ENCODE measurements around the gene RTN4.
A peak's percentile ranks its signal among the peaks of the same experiment; 100 is the strongest.

RTN4 gene

GRCh38 chr2:54975598-54976492, 74.4 kb downstream of the RTN4 start:
- no peak for TF ChIP-seq CTCF (IDR thresholded peaks at IDR 0.05)
- Mint-ChIP-seq H3K4me1 (peaks cover 17% of the 10 kb centered on the region), H3K36me3 (ENCODE audit: low read depth) (peaks cover 71% of the 10 kb centered on the region), H3K4me3 (no peak overlapping the region), H3K9me3 (no peaks in the 10 kb centered on the region), H3K27me3 (ENCODE audit: low read depth, poor library complexity) (peaks cover 3% of the 10 kb centered on the region), H3K27ac (peak overlapping the region; percentile 50)
- no peak for DNase-seq

- no peak overlapping the region for H3K27ac Mint-ChIP-seq
- H3K4me3 Mint-ChIP-seq: no peak overlapping the region
- peaks cover 3% of the 10 kb centered on the region for H3K27me3 Mint-ChIP-seq (ENCODE audit: low read depth, poor library complexity)
- no peak for TF ChIP-seq CTCF (IDR thresholded peaks at IDR 0.05)
- DNase-seq: no peak
- no peaks in the 10 kb centered on the region for H3K9me3 Mint-ChIP-seq
- H3K4me1 Mint-ChIP-seq: peaks cover 10% of the 10 kb centered on the region
- peaks cover 70% of the 10 kb centered on the region for H3K36me3 Mint-ChIP-seq (ENCODE audit: low read depth)
These were observed 75.1 kb downstream of the RTN4 start for GRCh38 chr2:54975175-54975574.

- Mint-ChIP-seq H3K27ac (no peak overlapping the region), H3K36me3 (ENCODE audit: low read depth) (peaks cover 74% of the 10 kb centered on the region), H3K4me3 (no peak overlapping the region), H3K27me3 (ENCODE audit: low read depth, poor library complexity) (peaks cover 3% of the 10 kb centered on the region), H3K9me3 (no peaks in the 10 kb centered on the region), H3K4me1 (peaks cover 5% of the 10 kb centered on the region)
- DNase-seq: no peak
- no peak for TF ChIP-seq CTCF (IDR thresholded peaks at IDR 0.05)
These were observed 80.3 kb downstream of the RTN4 start for GRCh38 chr2:54969940-54970338.

- no peak overlapping the region for H3K4me3 Mint-ChIP-seq
- peaks cover 69% of the 10 kb centered on the region for H3K36me3 Mint-ChIP-seq (ENCODE audit: low read depth)
- H3K27me3 Mint-ChIP-seq (ENCODE audit: low read depth, poor library complexity): peaks cover 3% of the 10 kb centered on the region
- no peak for TF ChIP-seq CTCF (IDR thresholded peaks at IDR 0.05)
- H3K4me1 Mint-ChIP-seq: peaks cover 5% of the 10 kb centered on the region
- H3K27ac Mint-ChIP-seq: no peak overlapping the region
- DNase-seq: no peak
- no peaks in the 10 kb centered on the region for H3K9me3 Mint-ChIP-seq
These were observed 80.8 kb downstream of the RTN4 start for GRCh38 chr2:54969295-54969939.

- Mint-ChIP-seq H3K27ac (peak overlapping the region; percentile 92), H3K4me1 (peaks cover 5% of the 10 kb centered on the region), H3K27me3 (ENCODE audit: low read depth, poor library complexity) (peaks cover 3% of the 10 kb centered on the region), H3K36me3 (ENCODE audit: low read depth) (peaks cover 66% of the 10 kb centered on the region), H3K4me3 (no peak overlapping the region), H3K9me3 (no peaks in the 10 kb centered on the region)
- DNase-seq: no peak
- TF ChIP-seq CTCF (IDR thresholded peaks at IDR 0.05): no peak
These were observed 81.6 kb downstream of the RTN4 start for GRCh38 chr2:54968561-54969218.
